GM23248 (cell line): ENCODE measurements around the gene TPD52L2.

Experiments
- EZH2 ChIP-seq: fragments of 200-600 bp; sonication (generic); IDR thresholded peaks from 2 replicates; pipeline ENCODE4 v1.6.1; 2018; ENCODE audit warnings: antibody characterized with exemption, mild to moderate bottlenecking; ENCODE audit not compliant: insufficient read depth, poor library complexity, severe bottlenecking
- EZH2phosphoT487 ChIP-seq: fragments of 200-600 bp; sonication (generic); IDR thresholded peaks from 2 replicates; pipeline ENCODE4 v1.6.1; 2018; ENCODE audit warnings: antibody characterized with exemption, moderate library complexity, mild to moderate bottlenecking, low read depth; ENCODE audit not compliant: insufficient read depth

DNA sequence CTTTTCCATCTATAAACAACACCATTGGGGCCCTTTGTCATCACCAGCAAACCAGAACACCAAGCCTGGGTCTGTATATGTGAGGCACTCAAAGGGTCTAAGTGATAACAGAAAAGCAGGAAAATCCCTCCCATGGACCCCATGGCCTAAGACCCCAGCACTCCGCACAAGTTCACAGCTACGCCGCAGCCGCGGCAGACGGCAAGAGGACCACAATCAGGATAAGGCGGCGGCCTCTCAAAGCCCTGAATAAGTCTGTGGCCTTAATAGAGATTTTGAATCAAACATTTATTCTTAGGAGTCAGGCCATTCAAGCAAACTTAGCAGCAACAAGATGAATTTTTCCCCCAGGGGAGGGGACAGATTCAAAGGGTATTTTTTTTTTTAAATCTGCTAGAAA lies 36.9 kb upstream of the TPD52L2 start:
- TF ChIP-seq EZH2 (no peak), EZH2phosphoT487 (no peak)
